GM10266 (cell line): Measurements from ENCODE around the gene RAMAC.
"Not testable (repeated sequence)": the region's sequence is repeated elsewhere in the genome, so short reads cannot be mapped to it uniquely, and the experiment has no call there.

Experiments used
- DNase-seq: peaks from one replicate; pipeline ENCODE4 v3.0.0; 2012; ENCODE audit errors: extremely low spot score
- CTCF ChIP-seq: IDR thresholded peaks from 2 replicates; pipeline ENCODE4 v1.5.1; 2012; ENCODE audit warnings: mild to moderate bottlenecking, low read depth; ENCODE audit not compliant: control insufficient read depth, insufficient read depth; ENCODE audit errors: missing control alignments

Gene RAMAC

GRCh38 chr15:82985688-82986441 is at the start of gene RAMAC:
TSS of gene RAMAC (plus strand) at chr15:82986210. CDS start at chr15:82989019, 2,809 bp downstream.
- peak; percentile 88 for DNase-seq
- no peak for TF ChIP-seq CTCF

- no peak for TF ChIP-seq CTCF
- DNase-seq, result no peak
Measured at GRCh38 chr15:82936966-82937711, 48.9 kb upstream of the RAMAC start.

GRCh38 chr15:82937712-82938058 is 48.3 kb upstream of the RAMAC start:
- DNase-seq, result no peak
- TF ChIP-seq CTCF, result no peak

GRCh38 chr15:82939678-82940077 is 46.3 kb upstream of the RAMAC start:
- DNase-seq, result not testable (repeated sequence)

GRCh38 chr15:82942691-82943090 is 43.3 kb upstream of the RAMAC start:
- DNase-seq, result no peak

GRCh38 chr15:82943176-82943575 is 42.8 kb upstream of the RAMAC start:
- TF ChIP-seq CTCF, result peak; percentile 13

More at GRCh38 chr15:82942691-82943090, 43.3 kb upstream of the RAMAC start:
- no peak for TF ChIP-seq CTCF

GRCh38 chr15:82944056-82944455 is 42.0 kb upstream of the RAMAC start:
- TF ChIP-seq CTCF, result no peak
- DNase-seq, result no peak

More at GRCh38 chr15:82943176-82943575, 42.8 kb upstream of the RAMAC start:
- DNase-seq, result no peak
